ENCODE measurements around the gene GYS1. TPM values are rescaled to one million over a fixed set of nuclear protein-coding genes. Genes with fewer than 3 reads are reported as not detected.

Gene GYS1
- total and polyA plus RNA-seq, 8 donors = 13.0 to 63.6 (median 26.0) TPM

DNA sequence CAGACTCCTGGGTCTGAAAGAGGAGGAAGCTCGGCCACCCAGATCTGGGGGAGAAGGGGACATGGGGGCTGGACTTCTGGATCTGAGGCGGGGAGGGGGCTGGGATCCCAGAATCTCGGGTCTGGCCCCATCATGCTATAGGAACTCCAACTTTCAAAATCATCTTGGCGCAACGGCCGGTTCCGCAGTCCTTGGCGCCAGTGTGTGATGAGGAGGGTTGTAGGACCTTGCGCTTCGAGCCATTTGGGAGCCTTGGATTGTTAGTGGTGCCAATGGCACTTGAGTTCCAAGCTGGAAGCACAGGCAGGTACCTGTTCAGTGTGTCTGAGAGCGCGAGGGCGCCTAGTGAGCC lies 902 bp upstream of the GYS1 start:
- no peak for DNase-seq
- Histone ChIP-seq H3K27me3 (no peaks in the 10 kb centered on the region), H3K4me3 (peak overlapping the region; percentile 57 to 81 (median 71)), H3K27ac (peak overlapping the region; percentile 85 to 96 (median 94)), H3K9me3 (no peaks in the 10 kb centered on the region), H3K4me1 (peaks cover 32 to 47% (median 42%) of the 10 kb centered on the region in 4 donors), H3K36me3 (peaks cover 2 to 23% (median 18%) of the 10 kb centered on the region in 4 donors)
- no peak for TF ChIP-seq EP300 (IDR thresholded peaks at IDR 0.05)
- TF ChIP-seq POLR2AphosphoS5 (IDR thresholded peaks at IDR 0.05) = no peak
- TF ChIP-seq, protein P1, sequence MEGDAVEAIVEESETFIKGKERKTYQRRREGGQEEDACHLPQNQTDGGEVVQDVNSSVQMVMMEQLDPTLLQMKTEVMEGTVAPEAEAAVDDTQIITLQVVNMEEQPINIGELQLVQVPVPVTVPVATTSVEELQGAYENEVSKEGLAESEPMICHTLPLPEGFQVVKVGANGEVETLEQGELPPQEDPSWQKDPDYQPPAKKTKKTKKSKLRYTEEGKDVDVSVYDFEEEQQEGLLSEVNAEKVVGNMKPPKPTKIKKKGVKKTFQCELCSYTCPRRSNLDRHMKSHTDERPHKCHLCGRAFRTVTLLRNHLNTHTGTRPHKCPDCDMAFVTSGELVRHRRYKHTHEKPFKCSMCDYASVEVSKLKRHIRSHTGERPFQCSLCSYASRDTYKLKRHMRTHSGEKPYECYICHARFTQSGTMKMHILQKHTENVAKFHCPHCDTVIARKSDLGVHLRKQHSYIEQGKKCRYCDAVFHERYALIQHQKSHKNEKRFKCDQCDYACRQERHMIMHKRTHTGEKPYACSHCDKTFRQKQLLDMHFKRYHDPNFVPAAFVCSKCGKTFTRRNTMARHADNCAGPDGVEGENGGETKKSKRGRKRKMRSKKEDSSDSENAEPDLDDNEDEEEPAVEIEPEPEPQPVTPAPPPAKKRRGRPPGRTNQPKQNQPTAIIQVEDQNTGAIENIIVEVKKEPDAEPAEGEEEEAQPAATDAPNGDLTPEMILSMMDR (IDR thresholded peaks at IDR 0.05) = no peak
- no peak for TF ChIP-seq POLR2A (IDR thresholded peaks at IDR 0.05)
- WGBS, 5 donors = 0 to 4% (median 1%) methylated on average over 13 of the region's 13 CpGs
- intact Hi-C loops (cut with DNase I; ENCODE audit: low total_unique reads) = no loop called here

- 0 to 1% (median 0%) methylated on average over 19 to 20 of the region's 20 CpGs for WGBS, 5 donors
- TF ChIP-seq POLR2AphosphoS5 (IDR thresholded peaks at IDR 0.05) = no peak
- TF ChIP-seq EP300 (IDR thresholded peaks at IDR 0.05) = no peak
- no peak for TF ChIP-seq POLR2A (IDR thresholded peaks at IDR 0.05)
- TF ChIP-seq, protein P1 (IDR thresholded peaks at IDR 0.05) = no peak
These were observed 431 bp downstream of the GYS1 start for GRCh38 chr19:48992581-48993174.

DNA sequence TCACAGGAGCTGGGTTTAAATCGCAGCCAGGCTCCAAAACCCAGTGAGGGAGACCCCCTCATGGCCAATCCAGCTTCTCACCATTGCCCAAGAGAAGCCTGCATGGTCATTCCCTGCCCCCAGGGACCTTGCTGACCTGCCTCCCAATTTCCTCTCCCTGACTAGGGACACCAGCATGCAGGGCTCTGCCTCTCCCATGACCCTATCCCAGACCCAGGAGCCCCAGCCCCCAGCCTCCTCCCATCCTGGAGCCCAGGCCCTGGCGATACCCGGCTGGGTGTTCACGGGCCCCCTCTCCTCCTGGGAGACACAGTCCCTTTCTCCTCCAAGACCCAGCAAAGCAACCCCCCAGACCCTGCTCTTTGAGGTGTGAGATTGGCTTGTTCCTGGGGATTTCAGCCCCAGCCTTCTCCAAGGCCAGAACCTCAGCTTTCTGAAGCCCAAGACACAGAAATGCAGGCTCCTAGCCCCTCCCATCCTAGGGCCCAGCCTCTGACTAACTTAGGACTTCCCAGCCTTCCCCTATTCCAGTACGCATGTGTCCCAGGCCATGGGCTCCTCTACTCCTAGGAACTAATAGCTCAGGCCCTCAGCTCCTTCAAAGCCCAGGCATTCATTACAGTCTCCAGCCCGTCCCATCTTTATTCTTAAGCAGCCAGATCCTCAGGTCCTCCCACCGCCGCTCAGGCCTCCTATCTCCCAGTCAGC lies 1.1 kb downstream of the GYS1 start:
- H3K4me3 ChIP-seq = peak overlapping the region; percentile 57 to 81 (median 71)
- TF ChIP-seq POLR2AphosphoS5 (IDR thresholded peaks at IDR 0.05) = peak; percentile 57 to 87 (median 60)
- no peak for TF ChIP-seq POLR2A (IDR thresholded peaks at IDR 0.05)
- TF ChIP-seq, protein P1 (IDR thresholded peaks at IDR 0.05) = no peak
- peak overlapping the region; percentile 85 to 96 (median 94) for H3K27ac ChIP-seq
- H3K4me1 ChIP-seq = peaks cover 32 to 47% (median 42%) of the 10 kb centered on the region in 4 donors
- peaks cover 15 to 42% (median 36%) of the 10 kb centered on the region in 4 donors for H3K36me3 ChIP-seq
- intact Hi-C loops (cut with DNase I; ENCODE audit: low total_unique reads) = no loop called here
- H3K27me3 ChIP-seq = no peaks in the 10 kb centered on the region
- no peaks in the 10 kb centered on the region for H3K9me3 ChIP-seq
- WGBS, 5 donors = 5 to 24% (median 17%) methylated on average over 7 to 8 of the region's 8 CpGs
- peak; percentile 65 to 87 for DNase-seq

More at GRCh38 chr19:48992581-48993174, 431 bp downstream of the GYS1 start:
- DNase-seq = no peak
- peak overlapping the region; percentile 57 to 81 (median 71) for H3K4me3 ChIP-seq
- H3K4me1 ChIP-seq = peaks cover 32 to 47% (median 42%) of the 10 kb centered on the region in 4 donors
- H3K9me3 ChIP-seq = no peaks in the 10 kb centered on the region
- no peaks in the 10 kb centered on the region for H3K27me3 ChIP-seq
- intact Hi-C loops (cut with DNase I; ENCODE audit: low total_unique reads) = no loop called here
- peaks cover 13 to 37% (median 31%) of the 10 kb centered on the region in 4 donors for H3K36me3 ChIP-seq
- peak overlapping the region; percentile 85 to 96 (median 94) for H3K27ac ChIP-seq

GRCh38 chr19:48991011-48991609 lies 2.0 kb downstream of the GYS1 start:
- Histone ChIP-seq H3K9me3 (no peaks in the 10 kb centered on the region), H3K27me3 (no peaks in the 10 kb centered on the region), H3K27ac (peak overlapping the region in 4 of 5 donors; percentile 85 to 96 (median 94)), H3K4me1 (peaks cover 32 to 47% (median 42%) of the 10 kb centered on the region in 4 donors), H3K4me3 (peak overlapping the region; percentile 57 to 81 (median 71)), H3K36me3 (peaks cover 19 to 51% (median 45%) of the 10 kb centered on the region in 4 donors)
- TF ChIP-seq POLR2AphosphoS5 (IDR thresholded peaks at IDR 0.05) (no peak), EP300 (IDR thresholded peaks at IDR 0.05) (no peak), POLR2A (IDR thresholded peaks at IDR 0.05) (no peak)
- TF ChIP-seq, protein P1 (IDR thresholded peaks at IDR 0.05) = no peak
- 82 to 91% (median 86%) methylated on average over 18 to 22 of the region's 22 CpGs for WGBS, 5 donors
- no peak for DNase-seq
- intact Hi-C loops (cut with DNase I; ENCODE audit: low total_unique reads) = no loop called here

Measured in stomach (tissue), 9 donors.